GM19193 (cell line): ENCODE data around the gene B4GALT1.
A peak's percentile ranks its signal among the peaks of the same experiment; 100 is the strongest.

Source experiments
- POLR2A ChIP-seq: IDR thresholded peaks from 4 replicates; pipeline ENCODE4 v1.6.1; 2011; ENCODE audit not compliant: insufficient read depth, insufficient read length; ENCODE audit errors: extremely low read depth

B4GALT1 gene, protein sequence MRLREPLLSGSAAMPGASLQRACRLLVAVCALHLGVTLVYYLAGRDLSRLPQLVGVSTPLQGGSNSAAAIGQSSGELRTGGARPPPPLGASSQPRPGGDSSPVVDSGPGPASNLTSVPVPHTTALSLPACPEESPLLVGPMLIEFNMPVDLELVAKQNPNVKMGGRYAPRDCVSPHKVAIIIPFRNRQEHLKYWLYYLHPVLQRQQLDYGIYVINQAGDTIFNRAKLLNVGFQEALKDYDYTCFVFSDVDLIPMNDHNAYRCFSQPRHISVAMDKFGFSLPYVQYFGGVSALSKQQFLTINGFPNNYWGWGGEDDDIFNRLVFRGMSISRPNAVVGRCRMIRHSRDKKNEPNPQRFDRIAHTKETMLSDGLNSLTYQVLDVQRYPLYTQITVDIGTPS

DNA sequence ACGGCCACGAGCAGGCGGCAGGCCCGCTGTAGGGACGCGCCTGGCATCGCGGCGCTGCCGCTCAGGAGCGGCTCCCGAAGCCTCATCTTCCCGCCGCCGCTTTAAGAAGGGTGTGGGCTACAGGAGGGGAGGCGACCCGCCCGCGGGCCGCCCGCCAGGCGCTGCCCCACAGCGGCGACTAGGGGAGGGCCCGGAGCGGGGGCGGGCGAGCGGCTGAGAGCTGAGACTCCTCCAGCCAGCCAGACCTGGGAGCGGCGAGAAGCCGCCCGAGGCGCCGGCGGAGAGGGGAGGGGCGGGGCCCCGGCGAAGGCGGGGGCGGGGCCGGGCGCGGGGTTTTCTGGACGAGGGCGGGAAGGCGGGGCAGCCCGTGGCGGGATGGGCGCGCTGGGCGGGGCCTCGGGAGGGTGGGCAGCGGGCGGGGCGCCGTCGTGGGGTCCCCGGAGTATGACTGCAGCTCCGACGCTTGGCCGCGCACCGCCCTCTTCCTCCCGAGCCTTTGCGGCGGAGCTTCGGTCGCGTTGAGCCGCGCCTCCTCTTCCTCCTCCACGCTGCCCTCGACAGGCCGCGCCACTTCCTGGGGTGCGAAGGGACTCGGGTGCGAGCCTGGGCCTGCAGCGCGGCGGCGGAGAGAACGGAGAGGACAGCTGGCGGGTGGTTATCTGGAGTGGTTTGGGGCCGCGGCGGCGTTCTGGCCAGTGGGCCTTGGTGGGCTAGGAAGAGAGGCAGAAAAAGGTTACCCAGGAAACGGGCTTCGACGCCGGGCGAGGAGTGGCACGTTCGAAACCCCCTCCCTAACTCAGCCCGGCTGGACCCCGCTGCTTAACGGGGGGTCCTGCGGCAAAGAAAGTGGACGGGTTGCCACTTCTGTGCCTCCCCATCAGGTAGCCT lies at the start of gene B4GALT1:
TSS of gene B4GALT1 (minus strand) at position 253 of the 888 bp plus-strand sequence. CDS start at position 86, 167 bp downstream.
- peak; percentile 68 for TF ChIP-seq POLR2A

DNA sequence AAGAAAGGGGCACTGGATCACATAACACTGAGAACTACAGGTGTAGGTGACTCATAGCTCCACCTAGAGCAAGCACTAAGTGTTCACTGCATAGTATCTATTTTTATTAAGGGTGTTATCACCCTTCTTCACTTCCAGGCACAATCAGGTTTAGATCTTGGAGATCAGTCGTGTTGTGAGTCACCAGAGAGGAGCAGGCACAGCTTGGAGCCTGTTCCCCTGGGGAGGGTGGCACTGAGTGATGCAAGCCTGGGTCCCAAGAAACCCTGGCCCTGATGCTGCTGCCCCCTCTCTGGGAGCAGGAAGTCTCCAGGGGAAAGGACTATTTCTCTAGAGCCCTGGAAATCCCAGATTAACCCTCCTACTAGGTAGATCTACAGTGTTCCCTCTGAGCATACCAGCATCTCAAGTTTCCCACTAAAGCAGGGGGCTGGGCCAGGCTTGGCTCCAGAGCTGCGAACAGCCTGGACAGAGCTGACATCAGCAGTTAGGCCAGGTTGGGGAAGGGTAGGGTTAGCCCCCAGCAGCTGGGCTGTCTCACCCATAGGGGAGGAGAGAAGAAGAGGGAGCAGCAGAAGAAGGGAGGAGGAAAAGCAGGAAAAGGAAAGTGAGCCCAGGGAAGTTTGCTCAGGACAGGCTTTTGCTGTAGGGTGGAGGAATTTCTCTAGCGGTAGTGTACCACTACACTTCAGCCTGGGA lies 44.7 kb upstream of the B4GALT1 start:
- no peak for TF ChIP-seq POLR2A

DNA sequence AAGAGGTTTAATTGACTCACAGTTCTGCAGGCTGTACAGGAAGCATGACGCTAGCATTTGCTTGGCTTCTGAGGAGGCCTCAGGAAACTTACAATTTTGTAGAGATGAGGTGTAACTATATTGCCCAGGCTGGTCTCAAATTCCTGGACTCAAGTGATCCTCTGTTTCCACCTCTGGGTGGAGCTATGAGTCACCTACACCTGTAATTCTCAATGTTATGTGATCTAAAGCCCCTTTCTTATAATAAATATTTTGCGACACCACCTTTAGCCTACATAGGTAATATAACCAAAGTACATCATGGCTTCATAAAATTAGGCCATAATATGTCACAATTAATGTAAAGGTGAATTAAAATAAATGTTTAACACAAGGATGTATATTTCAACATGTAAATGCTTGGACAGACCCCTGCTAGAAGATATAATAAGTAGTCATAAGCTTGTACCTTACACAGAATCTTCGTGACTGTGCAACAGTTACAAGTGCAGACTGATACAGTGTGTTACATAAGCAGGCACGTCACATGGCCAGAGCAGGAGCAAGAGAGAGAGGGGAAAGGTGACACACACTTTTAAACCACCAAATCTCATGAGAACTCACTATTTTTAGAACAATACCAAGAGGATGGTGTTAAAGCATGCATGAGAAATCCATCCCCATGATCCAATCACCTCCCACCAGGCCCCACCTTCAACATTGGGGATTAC lies 43.0 kb upstream of the B4GALT1 start:
- TF ChIP-seq POLR2A: no peak

DNA sequence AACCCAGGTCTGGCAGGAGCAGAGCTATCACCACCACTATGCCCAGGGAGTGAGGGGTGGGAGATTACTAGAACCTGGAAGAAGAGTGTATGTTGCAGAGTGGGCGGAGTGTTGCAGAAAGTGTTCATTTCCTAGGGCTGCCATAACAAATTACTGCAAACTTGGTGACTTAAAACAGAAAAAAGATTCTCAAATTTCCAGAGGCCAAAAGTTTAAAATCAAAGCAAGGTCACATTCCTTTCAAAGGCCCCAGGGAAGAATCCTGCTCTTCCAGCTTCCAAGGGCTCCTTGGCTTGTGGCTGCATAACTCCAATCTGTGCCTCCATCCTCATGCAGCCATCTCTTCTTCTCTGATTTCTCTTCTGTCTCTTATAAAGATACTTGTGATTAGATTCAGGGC lies 42.3 kb upstream of the B4GALT1 start:
- TF ChIP-seq POLR2A: no peak

DNA sequence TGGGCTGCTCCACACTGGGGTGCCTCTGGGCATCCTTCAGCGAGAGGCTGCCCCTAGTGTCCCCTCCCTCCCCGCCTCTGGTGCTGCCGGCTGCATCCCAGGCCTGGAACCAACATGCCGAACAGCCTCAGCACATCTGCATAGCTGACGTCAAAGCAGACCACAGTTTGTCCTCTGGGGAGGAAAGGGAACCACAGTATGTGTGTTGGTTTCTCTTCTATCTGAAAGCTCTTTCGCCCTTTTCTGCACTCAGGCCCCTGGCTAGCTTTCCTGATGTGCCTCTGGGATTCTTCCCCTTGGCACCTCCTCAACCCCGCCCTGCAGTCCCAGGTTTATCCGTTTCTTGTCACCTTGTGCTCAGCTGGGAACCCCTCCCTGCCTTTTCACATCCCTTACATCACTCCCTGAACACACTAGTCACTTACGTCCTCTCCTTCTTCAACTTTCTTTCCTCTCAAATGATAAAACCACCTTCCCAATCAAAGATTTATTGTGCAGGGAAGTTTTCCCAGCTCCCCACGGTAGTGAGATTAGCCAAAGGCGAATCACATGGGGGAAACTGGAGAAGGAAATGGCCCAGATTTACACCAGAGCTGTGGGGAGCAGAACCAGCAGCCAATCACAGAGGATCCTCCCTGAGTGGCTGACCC lies 35.5 kb upstream of the B4GALT1 start:
- TF ChIP-seq POLR2A: no peak

DNA sequence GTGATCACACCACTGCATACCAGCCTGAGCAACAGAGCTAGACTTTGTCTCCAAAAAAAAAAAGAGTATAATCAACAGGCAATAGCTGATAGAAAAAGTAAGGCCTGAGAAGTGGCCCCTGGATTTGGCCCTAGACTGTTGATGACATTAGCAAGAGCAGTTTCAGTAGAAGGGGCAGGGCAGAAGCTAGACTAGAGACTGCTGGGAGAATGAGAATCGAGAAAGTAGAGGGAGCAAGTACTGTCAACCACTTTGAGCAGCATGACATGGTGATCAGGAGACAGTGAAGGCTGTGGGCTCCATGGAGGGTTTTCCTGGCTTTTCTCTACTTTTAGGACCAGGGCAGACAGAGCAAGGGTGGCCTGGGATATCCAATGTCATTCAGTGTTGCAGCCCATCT lies 34.9 kb upstream of the B4GALT1 start:
- no peak for TF ChIP-seq POLR2A

DNA sequence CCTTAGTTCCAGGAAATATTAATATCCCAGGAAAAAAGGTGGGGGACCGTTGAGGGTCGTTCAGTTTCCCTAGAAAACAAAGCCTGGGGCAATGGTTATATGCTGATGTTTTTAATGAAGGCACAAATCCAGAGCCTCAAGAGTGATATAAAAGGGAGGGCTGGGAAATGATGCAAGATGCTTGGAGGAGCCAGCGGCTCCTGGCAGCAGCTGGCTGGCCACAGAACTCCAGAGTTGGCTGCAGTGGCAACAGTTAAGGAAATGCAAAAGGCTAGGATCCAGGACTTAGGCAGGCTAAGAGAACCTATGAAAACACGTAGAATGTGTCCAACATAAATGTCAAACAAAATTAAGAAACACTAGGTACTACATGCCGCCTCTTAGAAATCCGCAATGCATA lies 31.0 kb upstream of the B4GALT1 start:
- TF ChIP-seq POLR2A: no peak

DNA sequence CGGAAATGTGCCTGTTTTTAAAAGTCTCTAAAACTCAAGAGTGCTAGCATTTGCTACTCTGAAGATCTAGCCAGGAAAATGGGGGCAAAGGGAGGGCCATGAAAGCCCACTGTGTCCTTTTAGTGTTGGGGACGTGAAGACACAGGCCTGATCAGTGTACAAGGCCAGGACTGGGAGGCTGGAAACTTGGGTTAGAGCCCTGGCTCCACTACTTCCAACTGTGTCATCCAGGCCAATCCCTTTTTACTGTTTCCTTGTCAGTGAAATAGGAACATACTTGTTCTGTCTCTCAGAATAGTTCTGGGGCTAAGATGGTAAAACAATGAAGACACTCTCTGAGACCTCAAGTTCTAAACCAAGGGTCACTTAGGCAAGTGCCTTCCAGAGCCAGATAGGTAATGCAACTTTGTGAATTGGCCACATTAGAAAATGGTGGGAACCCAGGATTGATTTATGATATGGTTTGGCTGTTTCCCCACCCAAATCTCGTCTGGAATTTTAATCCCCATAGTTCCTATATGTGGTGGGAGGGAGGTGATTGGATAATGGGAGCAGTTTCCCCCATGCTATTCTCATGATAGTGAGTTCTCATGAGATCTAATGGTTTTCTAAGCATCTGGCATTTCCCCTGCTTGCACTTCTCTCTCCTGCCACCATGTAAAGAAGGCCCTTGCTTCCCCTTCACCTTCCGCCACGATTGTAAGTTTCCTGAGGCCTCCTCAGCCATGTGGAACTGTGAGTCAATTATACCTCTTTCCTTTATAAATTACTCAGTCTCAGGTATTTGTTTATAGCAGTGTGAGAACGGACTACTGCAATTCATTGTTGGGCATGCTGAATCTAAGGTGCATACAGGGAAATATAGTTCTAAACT lies 30.4 kb upstream of the B4GALT1 start:
- TF ChIP-seq POLR2A: no peak

DNA sequence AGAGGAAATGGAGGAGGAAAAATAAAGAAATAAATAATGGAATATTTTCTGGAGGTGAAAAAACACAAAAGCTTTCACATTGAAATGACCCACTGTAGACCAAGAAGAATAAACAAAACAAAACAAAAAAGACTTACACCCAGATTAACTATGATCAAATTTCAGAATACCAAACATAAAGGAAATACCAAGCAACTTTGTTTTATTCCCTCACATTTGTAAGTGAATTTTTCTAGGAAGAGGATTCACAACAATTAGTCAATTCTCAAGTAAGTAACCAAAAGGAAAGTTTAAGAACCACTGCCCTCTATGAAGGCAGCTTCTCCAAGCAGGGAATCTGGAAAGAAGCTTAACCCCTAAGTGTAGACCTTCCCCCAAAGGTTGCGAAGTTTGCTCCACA lies 29.6 kb upstream of the B4GALT1 start:
- no peak for TF ChIP-seq POLR2A

DNA sequence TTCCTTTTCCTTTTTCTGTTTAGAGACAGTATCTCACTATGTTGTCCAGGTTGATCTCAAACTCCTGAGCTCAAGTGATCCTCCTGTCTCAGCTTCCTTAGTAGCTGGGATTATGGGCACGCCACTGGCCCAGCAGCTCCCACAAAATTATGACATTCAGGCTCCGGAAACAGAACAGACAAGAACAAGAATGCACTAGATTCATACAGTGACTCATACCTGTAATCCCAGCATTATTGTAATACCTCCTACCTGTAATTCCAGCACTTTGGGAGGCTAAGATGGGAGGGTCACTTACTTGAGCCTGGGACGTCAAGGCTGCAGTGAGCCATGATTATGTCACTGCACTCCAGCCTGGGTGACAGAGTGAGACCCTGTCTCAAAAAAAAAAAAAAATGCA lies 26.7 kb upstream of the B4GALT1 start:
- TF ChIP-seq POLR2A: no peak

DNA sequence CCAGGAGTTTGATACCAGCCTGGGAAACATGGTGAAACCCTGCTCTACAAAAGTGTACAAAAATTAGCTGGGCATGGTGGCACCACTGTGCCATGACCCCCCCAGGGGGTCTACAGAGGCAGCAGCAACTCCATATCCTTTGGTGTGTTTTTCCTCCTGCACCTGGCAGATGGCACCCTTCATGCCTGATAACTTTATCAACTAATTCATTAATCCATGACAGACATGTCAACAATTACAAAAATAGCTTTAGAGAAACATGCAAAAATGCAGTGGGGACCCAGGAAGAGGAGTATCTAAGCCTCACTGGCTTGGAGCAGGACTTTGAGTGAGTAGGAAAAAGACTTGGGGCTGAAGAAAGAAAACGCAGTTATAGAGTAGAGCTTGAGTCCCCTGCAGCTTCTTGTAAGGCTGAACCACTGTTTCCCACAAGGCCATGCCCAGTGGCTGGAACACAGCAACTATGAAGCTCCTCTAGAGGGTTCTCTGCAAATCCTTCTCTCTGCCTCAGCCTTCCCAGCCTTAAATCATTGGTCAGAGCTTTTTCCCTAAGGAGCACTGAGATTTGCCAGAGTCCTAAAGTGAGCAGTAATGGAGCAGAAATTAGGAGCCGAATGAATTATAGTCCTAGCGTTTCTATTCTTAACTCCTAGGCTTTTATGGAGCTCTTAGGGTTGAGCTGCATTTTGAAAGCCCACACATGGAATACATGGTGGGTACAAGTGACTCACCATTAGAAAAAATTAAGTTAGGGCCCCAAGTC lies 25.5 kb upstream of the B4GALT1 start:
- no peak for TF ChIP-seq POLR2A

DNA sequence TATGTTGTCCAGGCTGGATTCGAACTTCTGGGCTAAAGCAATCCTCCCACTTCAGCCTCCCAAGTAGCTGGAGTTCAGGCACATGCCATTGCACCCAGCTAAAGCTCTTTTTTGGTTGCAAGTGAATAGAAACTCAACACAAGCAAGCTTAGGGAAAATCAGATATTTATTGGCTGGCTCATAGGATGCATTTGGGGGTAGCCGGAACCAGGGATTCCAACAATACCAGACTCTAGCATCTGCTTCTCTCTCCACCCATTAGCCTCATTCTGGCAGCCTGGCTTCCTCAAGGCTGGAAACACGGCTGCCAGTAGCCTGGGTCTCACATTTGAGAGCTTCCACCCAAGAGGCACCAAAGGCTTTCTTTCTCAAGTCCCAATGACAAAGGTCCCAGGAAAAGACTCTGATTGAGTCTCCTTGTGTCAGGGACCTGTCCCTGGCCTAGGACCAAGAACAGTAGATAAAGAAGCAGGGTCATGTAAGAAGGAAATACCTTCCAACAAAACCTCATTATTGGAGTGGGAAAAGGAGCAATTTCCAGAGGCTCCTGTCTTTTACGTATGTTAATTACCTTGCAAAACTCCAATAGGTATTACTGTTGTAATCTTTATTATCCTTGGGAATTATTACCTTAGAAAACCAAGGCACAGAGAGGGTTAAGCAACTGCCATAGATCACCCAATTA lies 23.0 kb upstream of the B4GALT1 start:
- no peak for TF ChIP-seq POLR2A

DNA sequence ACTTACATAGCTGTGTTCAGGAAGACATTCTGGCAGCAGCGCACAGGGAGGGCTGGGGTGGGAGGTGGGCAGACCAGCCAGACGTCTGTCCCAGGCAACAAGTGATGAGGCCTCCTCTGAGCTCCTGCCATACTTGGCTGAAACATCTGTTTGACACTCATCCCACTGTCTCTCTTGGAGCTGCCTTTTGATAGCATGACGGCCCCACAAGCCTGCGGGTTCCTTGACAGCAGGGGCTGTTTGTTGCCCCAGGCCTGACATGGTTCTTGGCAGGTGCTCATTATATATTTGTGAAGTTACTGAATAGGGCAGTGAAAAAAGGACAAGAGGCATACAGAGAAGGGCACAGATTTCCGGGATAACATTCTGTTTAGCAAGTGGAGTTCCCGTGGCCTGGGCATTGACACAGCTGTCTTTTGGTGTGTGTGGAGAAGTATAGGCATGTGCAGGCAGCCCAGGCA lies 22.2 kb upstream of the B4GALT1 start:
- TF ChIP-seq POLR2A: no peak
